Transverse colon (tissue), 4 donors: ENCODE measurements around the gene RERE.

Experiments used
- EP300 ChIP-seq: sonication (generic); formaldehyde crosslinking; IDR thresholded peaks from one replicate; pipeline ENCODE4 v1.6.1; 2017; ENCODE audit warnings: antibody characterized with exemption, low read depth
- POLR2A ChIP-seq: fragments of 450-650 bp; IDR thresholded peaks from one replicate; pipeline ENCODE4 v1.6.1; 2016; ENCODE audit warnings: antibody characterized with exemption, mild to moderate bottlenecking, moderate library complexity
- POLR2AphosphoS5 ChIP-seq, 3 donors: sonication (generic); formaldehyde crosslinking; IDR thresholded peaks; one replicate each; pipeline ENCODE4 v1.6.1; 2016; ENCODE audit warnings: antibody characterized with exemption in 3 of 3
- TF ChIP-seq, protein P1 (sequence below), 5 experiments: fragments of 200-600 bp in 3 of 5; fragments of 450-650 bp in 2 of 5; sonication (generic) in 3 of 5; IDR thresholded peaks; 1 replicate in 2 of 5; 2 replicates in 3 of 5; pipeline ENCODE4 v1.5.1; 2016 to 2017; ENCODE audit warnings: antibody characterized with exemption in 5 of 5, inconsistent platforms in 3 of 5, mild to moderate bottlenecking in 2 of 5, moderate library complexity in 1 of 5

DNA sequence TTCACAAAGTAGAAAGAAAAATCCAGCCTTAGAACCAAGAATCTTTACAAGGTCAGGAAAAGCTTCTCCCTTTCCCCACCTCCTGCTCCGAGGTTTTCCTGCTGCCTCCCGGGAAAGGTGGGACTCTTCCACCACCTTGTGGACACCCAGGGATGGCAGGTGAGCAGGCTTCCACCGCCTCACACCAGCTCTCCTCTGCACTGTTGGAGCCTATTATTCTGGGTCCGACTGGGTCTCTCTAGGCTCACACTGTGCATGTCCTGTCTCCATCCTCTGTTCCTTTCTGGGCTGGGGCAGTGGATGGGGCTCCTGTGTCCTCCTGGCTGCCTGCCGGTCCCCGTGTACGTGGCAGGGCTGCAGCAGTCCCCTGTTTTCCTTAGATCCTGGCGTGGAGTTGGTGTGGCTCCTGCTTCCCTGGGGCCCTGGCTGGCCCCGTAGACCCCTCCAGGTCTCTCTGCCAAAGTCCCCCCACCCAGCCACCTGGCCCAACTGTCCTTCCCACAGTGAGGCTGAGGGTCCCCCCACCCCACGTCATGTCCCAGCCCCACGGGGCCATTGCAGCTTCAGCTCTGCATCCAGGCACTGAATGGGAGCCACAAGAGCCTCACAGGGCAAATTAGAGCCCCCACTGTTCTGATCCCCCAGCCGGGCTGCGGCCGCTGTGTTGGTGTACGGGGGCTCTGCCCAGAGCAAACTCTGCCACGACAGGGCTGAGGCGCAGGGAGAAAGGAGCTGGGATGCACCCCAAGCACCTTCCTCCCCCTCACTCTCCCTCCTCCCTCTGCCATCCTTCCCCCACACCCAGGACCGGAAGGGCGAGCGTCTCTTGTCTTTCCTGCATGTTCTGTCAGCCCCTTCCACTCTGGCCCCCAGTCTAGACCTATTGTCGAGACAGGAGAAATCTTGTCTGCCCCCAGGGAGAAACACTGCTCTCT is 502.8 kb downstream of the RERE start:
- TF ChIP-seq, protein P1, sequence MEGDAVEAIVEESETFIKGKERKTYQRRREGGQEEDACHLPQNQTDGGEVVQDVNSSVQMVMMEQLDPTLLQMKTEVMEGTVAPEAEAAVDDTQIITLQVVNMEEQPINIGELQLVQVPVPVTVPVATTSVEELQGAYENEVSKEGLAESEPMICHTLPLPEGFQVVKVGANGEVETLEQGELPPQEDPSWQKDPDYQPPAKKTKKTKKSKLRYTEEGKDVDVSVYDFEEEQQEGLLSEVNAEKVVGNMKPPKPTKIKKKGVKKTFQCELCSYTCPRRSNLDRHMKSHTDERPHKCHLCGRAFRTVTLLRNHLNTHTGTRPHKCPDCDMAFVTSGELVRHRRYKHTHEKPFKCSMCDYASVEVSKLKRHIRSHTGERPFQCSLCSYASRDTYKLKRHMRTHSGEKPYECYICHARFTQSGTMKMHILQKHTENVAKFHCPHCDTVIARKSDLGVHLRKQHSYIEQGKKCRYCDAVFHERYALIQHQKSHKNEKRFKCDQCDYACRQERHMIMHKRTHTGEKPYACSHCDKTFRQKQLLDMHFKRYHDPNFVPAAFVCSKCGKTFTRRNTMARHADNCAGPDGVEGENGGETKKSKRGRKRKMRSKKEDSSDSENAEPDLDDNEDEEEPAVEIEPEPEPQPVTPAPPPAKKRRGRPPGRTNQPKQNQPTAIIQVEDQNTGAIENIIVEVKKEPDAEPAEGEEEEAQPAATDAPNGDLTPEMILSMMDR (IDR thresholded peaks at IDR 0.05): peak; percentile 82 to 97 (median 86)
- TF ChIP-seq EP300 (no peak), POLR2AphosphoS5 (IDR thresholded peaks at IDR 0.05) (no peak), POLR2A (no peak)
